Stimulated activated CD4-positive, alpha-beta T cell treated with anti-CD3 and anti-CD28 coated beads, Interleukin-15, amount 100 ng/mL, for 48 hours (primary cell): ENCODE measurements around the gene MAIP1.

ENCODE experiments used
- DNase-seq, 2 donors: peaks; one replicate each; pipeline ENCODE4 v3.0.0-alpha.2; 2020; ENCODE audit warnings: low read depth in 2 of 2

MAIP1 gene

DNA sequence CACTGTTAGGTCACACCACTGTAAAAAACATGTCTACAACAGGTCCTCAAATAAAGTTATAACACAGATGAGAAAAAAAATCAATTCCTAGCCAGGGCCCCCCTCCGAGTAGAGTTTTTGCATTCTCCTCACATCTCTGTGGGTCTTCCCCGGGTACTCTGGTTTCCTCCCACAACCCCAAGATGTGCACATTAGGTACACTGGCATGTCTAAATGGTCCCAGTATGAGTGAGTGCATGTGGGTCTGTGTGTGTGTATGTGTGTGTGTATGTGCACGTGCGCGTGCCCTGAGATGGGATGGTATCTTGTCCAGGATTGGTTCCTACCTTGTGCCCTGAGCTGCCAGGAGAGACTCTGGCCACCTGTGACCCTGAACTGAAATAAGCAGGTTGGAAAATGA, 5.0 kb upstream of the MAIP1 start:
- no peak for DNase-seq

DNA sequence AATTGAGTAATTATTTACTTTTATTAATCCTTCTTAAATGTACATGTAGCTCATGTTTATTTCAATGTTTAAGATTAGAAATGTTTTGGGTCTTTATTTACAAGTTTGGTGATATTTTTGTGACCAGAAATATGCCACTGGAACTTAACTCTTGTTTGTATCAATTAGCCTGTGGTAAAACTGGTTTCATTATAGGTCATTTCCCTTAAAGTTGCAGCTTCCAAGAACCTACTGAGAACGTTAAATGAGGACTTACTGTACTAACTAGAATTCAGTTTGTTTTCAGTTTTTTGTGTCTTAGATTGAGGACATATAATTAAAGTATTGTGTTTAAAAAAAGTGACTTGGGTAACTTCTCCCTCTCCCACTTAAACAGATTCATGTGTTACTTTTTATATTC, 4.4 kb upstream of the MAIP1 start:
- no peak for DNase-seq

DNA sequence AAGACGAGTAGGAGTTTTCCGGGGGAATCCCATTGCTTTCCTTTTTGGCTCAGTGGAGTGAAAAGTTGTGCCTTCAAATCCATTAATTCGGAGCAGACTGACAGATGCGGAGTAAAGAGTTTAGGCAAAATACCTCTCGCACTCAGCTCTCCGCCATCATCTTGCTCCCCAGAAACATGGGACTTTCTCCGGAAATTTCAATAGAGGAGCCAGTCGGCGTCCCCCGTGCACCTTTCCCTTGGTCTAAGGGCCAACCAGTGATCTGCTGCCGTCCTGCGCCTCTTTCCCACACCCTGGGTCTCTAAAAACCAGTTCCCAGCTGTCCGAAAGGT, 409 bp upstream of the MAIP1 start:
- no peak for DNase-seq

DNA sequence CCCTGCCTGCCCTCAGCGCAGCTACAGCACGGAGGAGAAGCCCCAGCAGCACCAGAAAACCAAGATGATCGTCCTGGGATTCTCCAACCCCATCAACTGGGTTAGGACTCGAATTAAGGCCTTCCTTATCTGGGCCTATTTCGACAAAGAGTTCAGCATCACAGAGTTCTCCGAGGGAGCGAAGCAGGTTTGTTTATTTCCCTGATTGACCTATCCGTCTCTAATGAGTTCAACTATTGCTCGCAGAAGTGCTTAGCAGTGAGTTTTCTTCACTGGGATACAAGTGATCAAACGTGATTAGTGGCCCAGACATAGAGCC, 639 bp downstream of the MAIP1 start:
- DNase-seq: no peak

DNA sequence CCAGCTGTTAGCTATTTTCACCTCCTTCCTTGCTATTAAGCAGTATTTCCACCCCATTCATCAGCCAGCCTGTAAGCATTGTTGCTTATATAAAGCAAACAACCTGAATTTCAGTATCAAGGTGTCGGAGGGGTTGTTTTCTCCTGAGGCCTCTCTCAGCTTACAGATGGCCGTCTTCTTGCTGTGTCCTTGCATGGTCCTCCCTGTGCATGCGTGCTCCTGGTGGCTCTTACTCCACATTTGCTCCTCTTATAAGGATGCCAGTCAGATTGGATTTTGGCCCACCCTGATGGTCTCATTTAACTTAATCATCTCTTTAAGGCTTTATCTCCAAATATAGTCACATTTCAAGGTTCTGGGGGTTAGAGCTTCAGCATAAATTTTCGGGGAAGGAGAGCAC, 2.6 kb downstream of the MAIP1 start:
- DNase-seq: no peak

GRCh38 chr2:199962203-199962602, 6.8 kb downstream of the MAIP1 start:
- DNase-seq: no peak

- DNase-seq: no peak
Observed at GRCh38 chr2:199966405-199966804, 11.0 kb downstream of the MAIP1 start.

GRCh38 chr2:199966976-199967375, 11.6 kb downstream of the MAIP1 start:
- no peak for DNase-seq

GRCh38 chr2:199968126-199968525, 12.7 kb downstream of the MAIP1 start:
- DNase-seq: no peak

DNA sequence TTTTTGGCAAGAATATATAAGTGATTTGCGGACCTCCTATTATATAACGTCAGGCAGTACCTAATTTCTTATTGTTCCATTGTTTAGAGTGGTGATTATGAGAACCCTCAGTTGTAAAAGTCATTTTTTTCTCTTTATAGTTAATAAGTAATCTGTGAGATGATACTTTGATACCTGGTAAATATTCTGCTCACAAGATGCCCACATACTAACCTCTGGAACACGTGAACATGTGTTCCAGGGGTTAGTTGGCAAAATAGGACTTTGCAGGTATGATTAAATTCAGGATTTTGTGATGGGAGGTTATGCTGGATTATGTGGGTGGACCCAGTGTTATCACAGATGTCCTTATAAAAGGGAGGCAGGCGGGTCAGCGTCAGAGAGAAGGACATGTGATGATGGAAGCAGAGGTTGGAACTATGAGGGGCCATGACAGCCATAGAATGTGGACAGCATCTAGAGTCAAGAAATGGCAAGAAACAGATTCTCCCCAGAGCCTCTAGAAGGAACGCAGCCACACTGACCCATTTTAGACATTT, 16.8 kb downstream of the MAIP1 start:
- no peak for DNase-seq

GRCh38 chr2:199973703-199974102, 18.3 kb downstream of the MAIP1 start:
- no peak for DNase-seq

DNA sequence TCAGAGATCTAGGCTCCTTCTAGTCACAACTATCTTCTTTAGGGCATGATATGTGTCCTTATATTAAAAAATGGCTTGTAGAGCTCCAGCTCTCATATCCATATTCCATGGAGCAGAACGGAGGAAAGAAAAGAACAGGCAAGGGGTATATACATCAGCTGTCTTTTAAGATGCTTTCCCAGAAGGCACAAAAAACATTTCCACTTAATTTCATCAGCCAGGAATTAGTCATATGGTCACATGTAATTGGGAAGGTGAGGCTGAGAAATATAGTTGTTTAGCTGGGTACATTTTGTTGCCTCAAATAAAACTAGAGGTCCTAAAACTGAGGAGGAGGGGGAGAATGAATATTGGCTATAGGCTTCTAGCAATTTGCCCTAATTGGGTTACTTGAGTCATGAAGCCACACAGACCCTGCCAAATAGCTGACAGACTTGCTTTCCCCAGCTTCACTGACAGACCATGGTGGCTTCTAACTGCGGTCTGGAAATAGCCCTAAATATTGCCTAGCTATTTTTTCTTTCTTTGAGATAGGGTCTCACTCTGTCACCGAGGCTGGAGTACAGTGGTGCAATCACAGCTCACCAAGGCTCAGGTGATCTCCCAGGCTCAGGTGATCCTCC, 20.0 kb downstream of the MAIP1 start:
- no peak for DNase-seq

DNA sequence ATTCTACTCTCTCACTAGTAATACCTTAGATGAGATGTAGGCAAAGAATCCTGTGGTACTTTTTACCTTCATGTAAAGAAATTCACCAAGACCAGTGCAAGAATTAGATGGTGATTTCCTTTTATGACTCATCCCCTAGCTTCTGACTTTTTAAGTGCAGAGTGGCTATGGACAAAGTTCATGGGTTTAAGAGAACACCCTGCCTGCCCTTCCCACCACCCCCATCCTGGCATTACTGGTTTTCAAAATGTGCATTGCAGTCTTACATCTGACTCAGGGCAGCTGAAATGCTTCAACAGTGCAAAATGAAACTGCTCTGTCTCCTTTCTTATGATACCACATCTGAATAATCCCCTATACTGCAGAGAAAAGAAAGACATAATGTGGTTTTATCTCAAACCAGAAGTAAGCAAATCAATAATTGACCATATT, 22.6 kb downstream of the MAIP1 start:
- DNase-seq: peak; percentile 23 to 43

DNA sequence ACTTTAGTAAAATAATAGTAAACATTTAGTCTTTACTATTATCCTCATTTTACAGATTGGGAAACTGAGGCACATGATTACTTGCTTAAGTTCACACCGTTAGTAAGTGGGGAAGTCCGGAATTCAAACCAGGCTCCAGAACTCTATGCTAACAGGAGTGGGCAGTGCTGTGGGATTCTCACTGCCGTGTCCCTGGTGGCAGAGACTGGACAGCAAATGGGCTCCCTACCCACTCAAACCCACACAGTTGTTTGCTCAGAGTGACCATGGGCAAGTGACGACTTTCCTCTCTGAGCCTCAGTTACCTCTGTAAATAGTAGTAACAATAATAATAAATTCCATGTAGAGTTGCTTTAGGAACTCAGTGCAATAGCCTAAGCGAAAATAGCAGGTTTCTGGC, 24.0 kb downstream of the MAIP1 start:
- no peak for DNase-seq

DNA sequence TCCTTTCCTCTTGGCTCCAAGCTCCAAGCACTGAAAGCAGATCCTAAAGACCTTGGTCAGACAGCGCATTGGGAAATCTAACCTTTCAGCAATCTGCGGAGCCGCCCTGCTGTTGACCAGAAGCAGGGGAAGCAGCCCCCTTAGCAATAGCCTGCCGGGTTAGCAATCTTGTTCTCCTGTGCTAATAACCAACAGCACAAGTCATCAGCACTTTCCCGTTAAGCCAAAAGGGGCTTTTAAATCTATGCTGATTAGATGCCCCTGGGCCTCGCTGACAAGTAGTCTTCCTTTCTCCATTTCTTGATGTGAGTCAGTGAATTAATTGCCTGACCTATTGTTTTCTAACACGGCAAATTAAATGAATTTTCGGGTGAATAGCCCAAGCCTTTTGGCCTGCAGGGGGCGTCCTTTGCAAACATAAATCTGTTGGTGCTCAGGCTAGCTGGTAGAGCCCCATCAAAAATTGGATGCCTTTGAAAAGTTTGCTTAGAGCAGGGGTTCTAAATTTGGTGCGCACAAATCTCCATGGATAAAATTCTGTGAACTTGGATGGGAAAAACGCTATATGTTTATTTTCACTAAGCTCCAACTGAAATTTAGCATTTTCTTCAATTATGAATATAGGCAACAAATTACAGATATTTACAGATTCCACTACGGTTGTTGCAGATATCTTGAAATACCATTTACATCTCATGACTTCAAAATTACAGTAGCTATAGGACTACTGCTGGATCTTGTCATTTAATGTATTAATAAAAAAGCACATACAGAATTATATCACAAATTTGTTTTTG, 24.6 kb downstream of the MAIP1 start:
- DNase-seq: peak; percentile 57 to 70

DNA sequence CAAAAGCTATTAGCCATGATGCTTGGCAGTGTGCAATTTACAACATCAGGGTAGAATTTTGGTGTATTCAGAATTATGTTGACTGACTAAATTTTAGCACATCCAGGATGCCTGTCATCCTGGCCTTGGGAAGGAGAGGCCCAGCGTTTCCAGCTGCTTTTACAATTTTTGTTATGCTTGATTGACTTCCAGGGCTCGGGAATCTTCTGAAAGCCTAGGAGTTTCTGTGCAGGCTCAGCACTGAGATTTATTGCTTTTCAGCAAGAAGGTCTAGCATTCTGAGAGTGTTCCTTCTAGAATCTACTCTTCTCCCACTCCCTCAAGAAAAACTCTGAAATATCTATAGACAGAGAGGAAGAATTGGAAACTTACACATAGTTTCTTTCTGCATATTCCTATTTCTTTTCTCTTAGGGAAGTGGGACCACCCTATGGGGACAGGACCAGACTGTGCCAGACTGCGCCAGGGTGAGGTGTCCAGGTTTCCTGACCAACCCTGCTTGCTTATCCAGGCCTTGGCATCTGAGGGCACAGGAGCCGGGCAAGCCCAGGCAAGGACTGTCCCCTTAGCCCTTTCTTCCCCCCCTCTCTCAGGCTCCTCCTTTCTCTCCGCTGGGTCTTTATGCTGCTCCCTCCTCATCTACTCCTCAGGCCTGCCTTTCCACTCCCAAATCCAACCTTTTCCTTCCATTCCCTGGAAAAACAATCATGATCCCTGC, 26.9 kb downstream of the MAIP1 start:
- no peak for DNase-seq

DNA sequence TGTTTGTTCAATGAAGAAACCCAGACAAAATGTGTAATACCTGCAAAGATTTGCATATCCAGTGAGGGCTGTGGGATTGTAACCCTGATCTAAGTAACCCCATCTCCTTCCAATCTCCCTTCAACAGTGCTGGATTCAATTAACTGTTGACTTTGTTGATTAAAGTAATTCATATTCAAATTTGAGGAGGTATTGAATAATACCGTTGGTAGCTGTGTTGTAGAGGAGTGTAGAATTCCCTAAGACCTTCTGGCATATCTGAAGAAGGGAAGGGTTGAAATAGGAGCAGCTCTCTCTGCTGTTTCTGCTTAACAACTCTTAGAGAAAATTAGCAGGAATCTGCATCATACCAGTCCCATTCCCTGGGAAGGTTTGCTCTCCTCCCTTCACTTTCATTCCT, 28.2 kb downstream of the MAIP1 start:
- no peak for DNase-seq

- DNase-seq: no peak
Observed at GRCh38 chr2:199984159-199984558, 28.8 kb downstream of the MAIP1 start.

DNA sequence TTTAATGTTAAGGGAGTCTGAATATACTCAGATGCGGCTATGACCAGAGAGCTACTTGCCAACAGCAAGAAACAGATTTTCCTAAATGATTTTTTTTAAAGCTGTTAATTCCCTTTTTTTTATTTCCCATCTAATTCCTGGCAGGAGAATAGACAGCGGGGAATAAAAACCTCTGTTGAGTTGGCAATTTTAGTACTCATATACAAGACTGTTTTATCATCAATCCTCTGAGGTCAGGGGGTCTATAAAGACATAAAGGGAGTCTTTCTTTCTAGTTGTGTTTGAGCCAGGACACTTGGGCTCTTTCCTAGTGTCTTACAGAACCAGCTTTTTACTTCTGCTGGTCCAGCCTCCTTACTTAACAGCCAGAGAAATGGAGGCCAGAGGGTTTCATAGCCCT, 29.4 kb downstream of the MAIP1 start:
- DNase-seq: no peak

- peak; percentile 34 to 47 for DNase-seq
Observed at GRCh38 chr2:199985625-199986207, 30.3 kb downstream of the MAIP1 start.

- DNase-seq: no peak
Observed at GRCh38 chr2:199987586-199987985, 32.2 kb downstream of the MAIP1 start.

- no peak for DNase-seq
Observed at GRCh38 chr2:199988151-199988550, 32.8 kb downstream of the MAIP1 start.

DNA sequence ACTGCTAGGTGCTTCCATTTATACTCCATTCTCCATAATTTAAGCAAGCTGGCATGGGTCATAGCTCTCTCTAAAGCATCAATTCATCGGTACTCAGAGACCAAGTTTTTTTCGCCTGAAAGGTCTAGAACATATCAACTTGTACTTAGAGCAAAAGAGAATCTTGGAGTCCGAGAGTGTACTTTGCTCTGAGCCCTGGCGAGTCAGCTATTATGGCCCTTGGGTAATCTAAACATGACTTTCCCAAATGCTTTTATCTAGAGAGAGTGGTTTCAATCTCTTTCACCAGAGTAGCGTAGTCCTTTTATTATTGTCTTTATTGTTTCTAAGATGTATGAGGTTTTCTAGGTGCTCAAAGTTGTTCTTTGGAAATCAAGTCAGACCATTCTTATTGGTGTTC, 34.4 kb downstream of the MAIP1 start:
- DNase-seq: no peak
